SK-N-SH treated with all-trans-retinoic acid at 6 μM for 48 hours (cell line): ENCODE data around the gene RABEPK.
"Not testable (repeated sequence)": the region's sequence is repeated elsewhere in the genome, so short reads cannot be mapped to it uniquely, and the experiment has no call there.

Experiments used
- ATAC-seq: fragments of 200-7000 bp; cut with Tn5 transposase; 3 replicates; pipeline ENCODE4 v1.9.1; 2020; ENCODE audit warnings: mild to moderate bottlenecking, moderate library complexity
- BACH2 ChIP-seq: fragments of 250-450 bp; sonication (Bioruptor Pico); IDR thresholded peaks from 2 replicates; pipeline ENCODE4 v1.9.0; 2021; ENCODE audit warnings: mild to moderate bottlenecking, borderline replicate concordance
- CSDC2 ChIP-seq: fragments of 250-450 bp; sonication (Bioruptor Pico); IDR thresholded peaks from 2 replicates; pipeline ENCODE4 v1.5.0; 2020; ENCODE audit warnings: mild to moderate bottlenecking, moderate library complexity
- CSRNP3 ChIP-seq: fragments of 250-450 bp; sonication (Bioruptor Pico); IDR thresholded peaks from 2 replicates; pipeline ENCODE4 v1.5.1; 2021; ENCODE audit warnings: mild to moderate bottlenecking, moderate library complexity
- ESRRG ChIP-seq: fragments of 250-450 bp; sonication (Bioruptor Pico); IDR thresholded peaks from 2 replicates; pipeline ENCODE4 v1.6.1; 2021; ENCODE audit warnings: mild to moderate bottlenecking
- GLIS3 ChIP-seq: fragments of 250-450 bp; sonication (Bioruptor Pico); IDR thresholded peaks from 2 replicates; pipeline ENCODE4 v1.5.0; 2020; ENCODE audit warnings: mild to moderate bottlenecking, moderate library complexity
- ISL1 ChIP-seq: fragments of 250-450 bp; sonication (Bioruptor Pico); IDR thresholded peaks from 2 replicates; pipeline ENCODE4 v2.1.2; 2022; ENCODE audit warnings: mild to moderate bottlenecking, moderate library complexity
- OSR1 ChIP-seq: fragments of 250-450 bp; sonication (Bioruptor Pico); IDR thresholded peaks from 2 replicates; pipeline ENCODE4 v1.8.0; 2022; ENCODE audit warnings: moderate library complexity, mild to moderate bottlenecking, inconsistent platforms
- PATZ1 ChIP-seq: fragments of 250-450 bp; sonication (Bioruptor Pico); IDR thresholded peaks from 2 replicates; pipeline ENCODE4 v1.8.0; 2020; ENCODE audit warnings: mild to moderate bottlenecking, moderate library complexity, borderline replicate concordance
- POU6F1 ChIP-seq: fragments of 250-450 bp; sonication (Bioruptor Pico); IDR thresholded peaks from 2 replicates; pipeline ENCODE4 v1.8.0; 2021; ENCODE audit warnings: low read depth, mild to moderate bottlenecking, moderate library complexity, borderline replicate concordance
- PPARA ChIP-seq: fragments of 250-450 bp; sonication (Bioruptor Pico); IDR thresholded peaks from 2 replicates; pipeline ENCODE4 v1.5.0; 2020; ENCODE audit warnings: mild to moderate bottlenecking, borderline replicate concordance
- SNAI2 ChIP-seq: fragments of 250-450 bp; sonication (Bioruptor Pico); IDR thresholded peaks from 2 replicates; pipeline ENCODE4 v1.5.0; 2020; ENCODE audit warnings: mild to moderate bottlenecking, moderate library complexity
- TCF4 ChIP-seq: fragments of 250-450 bp; sonication (Bioruptor Pico); IDR thresholded peaks from 2 replicates; pipeline ENCODE4 v1.8.0; 2021; ENCODE audit warnings: mild to moderate bottlenecking, moderate library complexity, borderline replicate concordance
- TSHZ2 ChIP-seq: fragments of 250-450 bp; sonication (Bioruptor Pico); IDR thresholded peaks from 2 replicates; pipeline ENCODE4 v1.5.0; 2020; ENCODE audit warnings: mild to moderate bottlenecking, moderate library complexity
- ZC3H10 ChIP-seq: fragments of 250-450 bp; sonication (Bioruptor Pico); IDR thresholded peaks from 2 replicates; pipeline ENCODE4 v1.5.1; 2021; ENCODE audit warnings: mild to moderate bottlenecking, moderate library complexity
- ZFP3 ChIP-seq: fragments of 250-450 bp; sonication (Bioruptor Pico); IDR thresholded peaks from 2 replicates; pipeline ENCODE4 v1.5.0; 2020; ENCODE audit warnings: mild to moderate bottlenecking, moderate library complexity
- ZFP30 ChIP-seq: fragments of 450-650 bp; formaldehyde crosslinking; IDR thresholded peaks from 2 replicates; pipeline ENCODE4 v1.5.0; 2022; ENCODE audit warnings: mild to moderate bottlenecking, moderate library complexity
- ZNF70 ChIP-seq: fragments of 450-650 bp; formaldehyde crosslinking; IDR thresholded peaks from 2 replicates; pipeline ENCODE4 v1.5.0; 2020; ENCODE audit warnings: mild to moderate bottlenecking, moderate library complexity
- ZNF8 ChIP-seq: fragments of 450-650 bp; formaldehyde crosslinking; IDR thresholded peaks from 2 replicates; pipeline ENCODE4 v1.5.0; 2020; ENCODE audit warnings: mild to moderate bottlenecking, moderate library complexity

The RABEPK gene

GRCh38 chr9:125214186-125214585 lies 13.8 kb downstream of the RABEPK start:
- no peak for ATAC-seq
- no peak for TF ChIP-seq ISL1 (CRISPR knock-in tag)
- no peak for TF ChIP-seq CSRNP3 (CRISPR knock-in tag)
- no peak for TF ChIP-seq ESRRG
- TF ChIP-seq PATZ1 = no peak
- TF ChIP-seq GLIS3 (CRISPR knock-in tag) = no peak
- TF ChIP-seq POU6F1 (CRISPR knock-in tag) = no peak
- TF ChIP-seq ZFP30 (CRISPR knock-in tag) = no peak
- TF ChIP-seq OSR1 (CRISPR knock-in tag) = no peak
- TF ChIP-seq ZNF8 (CRISPR knock-in tag) = no peak
- no peak for TF ChIP-seq SNAI2 (CRISPR knock-in tag)
- TF ChIP-seq ZC3H10 (CRISPR knock-in tag) = no peak
- no peak for TF ChIP-seq CSDC2 (CRISPR knock-in tag)

GRCh38 chr9:125218621-125219020 lies 18.3 kb downstream of the RABEPK start:
- no peak for TF ChIP-seq POU6F1 (CRISPR knock-in tag)
- TF ChIP-seq PATZ1 = no peak
- TF ChIP-seq ZNF70 (CRISPR knock-in tag) = no peak
- no peak for ATAC-seq

GRCh38 chr9:125224858-125225257 lies 24.5 kb downstream of the RABEPK start:
- not testable (repeated sequence) for ATAC-seq

GRCh38 chr9:125227761-125228160 lies 27.4 kb downstream of the RABEPK start:
- no peak for ATAC-seq
- no peak for TF ChIP-seq BACH2
- no peak for TF ChIP-seq TSHZ2 (CRISPR knock-in tag)
- TF ChIP-seq ZFP3 (CRISPR knock-in tag) = no peak
- TF ChIP-seq ZNF70 (CRISPR knock-in tag) = no peak
- no peak for TF ChIP-seq SNAI2 (CRISPR knock-in tag)
- no peak for TF ChIP-seq TCF4
- no peak for TF ChIP-seq OSR1 (CRISPR knock-in tag)
- TF ChIP-seq ESRRG = no peak
- TF ChIP-seq ZNF8 (CRISPR knock-in tag) = no peak
- TF ChIP-seq GLIS3 (CRISPR knock-in tag) = no peak
- no peak for TF ChIP-seq POU6F1 (CRISPR knock-in tag)
- TF ChIP-seq PPARA (CRISPR knock-in tag) = no peak
- no peak for TF ChIP-seq CSRNP3 (CRISPR knock-in tag)
- no peak for TF ChIP-seq ISL1 (CRISPR knock-in tag)
- TF ChIP-seq PATZ1 = no peak
